HepG2 (cell line): Measurements from ENCODE around the gene TLR1. TPM values are rescaled to one million over a fixed set of nuclear protein-coding genes. Genes with fewer than 3 reads are reported as not detected.

ENCODE experiments used
- ATAC-seq: fragments of 200-7000 bp; cut with Tn5 transposase; 3 replicates; pipeline ENCODE4 v1.9.1; 2020; ENCODE audit warnings: mild to moderate bottlenecking, moderate library complexity
- BruUV-seq: library from RNA; stranded (reverse); fragments of 400-500 nt; replicated peaks from 2 replicates; lab custom pipeline; 2021; lab: Mats Ljungman, UMichigan
- CTCF ChIA-PET: fragments of 300-600 bp; formaldehyde crosslinking; extraction: SDS; loops from one replicate; lab custom pipeline; 2021; ENCODE audit warnings: low total read pairs, inconsistent platforms, low intra/inter-chr PET ratio; lab: Yijun Ruan, JAX
- POLR2A ChIA-PET: fragments of 350-600 bp; sonication (Branson Sonifier 250); formaldehyde crosslinking; loops from one replicate; lab custom pipeline; 2020; ENCODE audit warnings: antibody characterized with exemption, inconsistent platforms; lab: Yijun Ruan, JAX
- DNase-seq: peaks from one replicate; pipeline ENCODE4 v3.0.0-alpha.2; 2015; ENCODE audit warnings: low spot score
- FAIRE-seq: peaks from 3 replicates; lab custom pipeline; 2011; peaks lifted over from hg19 to GRCh38; lab: Jason Lieb, UNC
- H2AFZ ChIP-seq: one replicate; pipeline ENCODE4 v1.6.1; 2011; ENCODE audit warnings: low read length, inconsistent platforms
- H3K27ac ChIP-seq: fragments of 300-600 bp; 3 replicates; pipeline ENCODE4 v1.8.0; 2011; ENCODE audit warnings: mixed run types, mild to moderate bottlenecking, mixed read lengths, low read length, inconsistent platforms; ENCODE audit not compliant: insufficient read depth; ENCODE audit errors: extremely low read length
- H3K27me3 ChIP-seq, 2 experiments: fragments of 200-600 bp in 1 of 2; 2 replicates in 1 of 2; 3 replicates in 1 of 2; pipeline versions ENCODE4 v1.6.0 to v1.8.0; 2011; ENCODE audit warnings: low read length in 2 of 2, mild to moderate bottlenecking in 2 of 2, moderate library complexity in 2 of 2, inconsistent platforms in 1 of 2; ENCODE audit not compliant: insufficient read depth in 2 of 2, control insufficient read depth in 1 of 2
- H3K36me3 ChIP-seq, 2 experiments: fragments of 200-600 bp in 1 of 2; replicated peaks in 1 of 2; 2 replicates in 1 of 2; 3 replicates in 1 of 2; pipeline versions ENCODE4 v1.5.1 to v1.8.0; 2011; ENCODE audit warnings: low read length in 2 of 2, inconsistent platforms in 1 of 2; ENCODE audit not compliant: insufficient read depth in 2 of 2, control insufficient read depth in 1 of 2
- H3K4me1 ChIP-seq: 2 replicates; pipeline ENCODE4 v1.5.1; 2012; ENCODE audit warnings: low read length, inconsistent platforms; ENCODE audit not compliant: insufficient read depth
- H3K4me2 ChIP-seq: 2 replicates; pipeline ENCODE4 v1.6.0; 2011; ENCODE audit warnings: low read depth, low read length, inconsistent platforms
- H3K4me3 ChIP-seq, 3 experiments: fragments of 200-600 bp in 1 of 3; sonication (generic), shearing (Covaris generic) in 1 of 3; replicated peaks in 1 of 3; 2 replicates each; pipeline ENCODE4 v1.5.1; 2011 to 2016; ENCODE audit warnings: low read length in 3 of 3, inconsistent platforms in 2 of 3, low read depth in 2 of 3, mild to moderate bottlenecking in 2 of 3, control low read depth in 1 of 3, mixed read lengths in 1 of 3; ENCODE audit not compliant: insufficient read depth in 1 of 3
- H3K79me2 ChIP-seq: one replicate; pipeline ENCODE4 v1.6.1; 2011; ENCODE audit warnings: low read length, inconsistent platforms; ENCODE audit not compliant: insufficient read depth
- H3K9ac ChIP-seq: 2 replicates; pipeline ENCODE4 v1.6.0; 2011; ENCODE audit warnings: mild to moderate bottlenecking, low read depth, low read length, inconsistent platforms; ENCODE audit not compliant: insufficient read depth
- H3K9me3 ChIP-seq: 2 replicates; pipeline ENCODE4 v1.5.1; 2012; ENCODE audit warnings: mild to moderate bottlenecking, low read length
- H4K20me1 ChIP-seq: 2 replicates; pipeline ENCODE4 v1.6.0; 2011; ENCODE audit warnings: inconsistent platforms, mild to moderate bottlenecking, low read length, moderate library complexity; ENCODE audit not compliant: insufficient read depth
- AHR ChIP-seq: IDR thresholded peaks from 2 replicates; pipeline ENCODE4 v1.6.1; 2018; ENCODE audit warnings: missing genetic modification reagents, missing compliant biosample characterization
- ETV6 ChIP-seq: sonication (generic); formaldehyde crosslinking; conservative IDR thresholded peaks from 2 replicates; pipeline ENCODE4 v1.4.0; 2020; ENCODE audit warnings: missing genetic modification reagents
- FOXO4 ChIP-seq: sonication (generic); formaldehyde crosslinking; conservative IDR thresholded peaks from 2 replicates; pipeline ENCODE4 v1.8.1; 2023; ENCODE audit warnings: missing genetic modification reagents
- GMEB2 ChIP-seq: IDR thresholded peaks from 2 replicates; pipeline ENCODE4 v1.6.1; 2016; ENCODE audit warnings: missing biosample characterization, missing genetic modification reagents, low read depth
- NFKB2 ChIP-seq: sonication (generic); formaldehyde crosslinking; IDR thresholded peaks from 2 replicates; pipeline ENCODE4 v1.4.0; 2020; ENCODE audit warnings: missing genetic modification reagents, borderline replicate concordance
- POLR2G ChIP-seq: fragments of 200-400 bp; formaldehyde crosslinking; IDR thresholded peaks from 2 replicates; pipeline ENCODE4 v1.6.1; 2018; ENCODE audit warnings: mild to moderate bottlenecking, low read depth, low read length, moderate library complexity
- PTBP1 ChIP-seq: fragments of 200-400 bp; formaldehyde crosslinking; IDR thresholded peaks from 2 replicates; pipeline ENCODE4 v1.6.1; 2018; ENCODE audit warnings: low read length, low read depth; ENCODE audit not compliant: poor library complexity, severe bottlenecking
- SIN3B ChIP-seq: fragments of 150-350 bp; IDR thresholded peaks from 2 replicates; pipeline ENCODE4 v1.6.1; 2014; ENCODE audit warnings: low read length
- TARDBP ChIP-seq: sonication (generic); formaldehyde crosslinking; IDR thresholded peaks from 2 replicates; pipeline ENCODE4 v1.8.0; 2022; ENCODE audit warnings: mild to moderate bottlenecking, missing genetic modification reagents
- ZNF510 ChIP-seq: sonication (generic); formaldehyde crosslinking; IDR thresholded peaks from 2 replicates; pipeline ENCODE4 v1.4.0; 2020; ENCODE audit warnings: low read depth, mild to moderate bottlenecking, missing genetic modification reagents
- WGBS: methylation state at CpG from one replicate; pipeline ENCODE4 v1.1.6; 2017; ENCODE audit warnings: low lambda C conversion rate; 5-methylcytosine and 5-hydroxymethylcytosine counted together
- in situ Hi-C: cut with HindIII; loops from 2 replicates; pipeline ENCODE4 v1.10.0; 2017; ENCODE audit warnings: low pct_unique_long_range_greater_than_20kb; ENCODE audit not compliant: extremely low pct_ligation_motif_present
- intact Hi-C: fragments of 100-400 bp; cut with micrococcal nuclease; formaldehyde crosslinking; loops from one replicate; pipeline ENCODE4 v1.10.0; 2022; ENCODE audit not compliant: unreplicated experiment
- polyA plus RNA-seq, 8 experiments: library from polyadenylated mRNA; depleted of rRNA in 3 of 8; stranded (reverse) in 7 of 8; unstranded in 1 of 8; fragments of >200 nt; fragmentation: Illumina TruSeq in 4 of 8; extraction: Trizol in 4 of 8; gene quantifications; 2 replicates each; pipeline versions ENCODE4 v1.2.1 to v1.2.3, GENCODE V29; 2011 to 2016; ENCODE audit warnings: low read depth in 4 of 8, missing spikeins in 1 of 8, mixed read lengths in 1 of 8; ENCODE audit not compliant: insufficient read depth in 1 of 8
- total RNA-seq, 5 experiments: library from RNA; depleted of rRNA; stranded (reverse); fragments of >200 nt; fragmentation: Illumina TruSeq; extraction: Trizol; gene quantifications; 2 replicates each; pipeline ENCODE4 v1.2.3, GENCODE V29; 2016; ENCODE audit warnings: low read depth in 1 of 5

The TLR1 gene
- total and polyA plus RNA-seq, 2 of the 13 experiments (the other 11 are each of a cell fraction or from before 2014, with no cell fraction given), result 0.08 to 0.11 TPM

GRCh38 chr4:38818441-38818976 is 13.9 kb upstream of the TLR1 start:
- Histone ChIP-seq H3K4me3 (no peak overlapping the region), H3K27ac (no peak overlapping the region), H3K36me3 (no peaks in the 10 kb centered on the region), H2AFZ (no peak overlapping the region), H4K20me1 (no peaks in the 10 kb centered on the region), H3K9me3 (no peaks in the 10 kb centered on the region), H3K79me2 (no peaks in the 10 kb centered on the region), H3K9ac (no peak overlapping the region), H3K4me2 (no peak overlapping the region), H3K4me1 (no peaks in the 10 kb centered on the region; the same call in 1 of the 2 replicates), H3K27me3 (no peaks in the 10 kb centered on the region)
- 28% methylated on average over 5 of the region's 5 CpGs for WGBS
- no TSS peak for BruUV-seq
- in situ Hi-C loops, result no loop called here
- ChIA-PET POLR2A (no interaction called here), CTCF (no interaction called here)
- intact Hi-C loops, result no loop called here
- no peak for FAIRE-seq
- peak; percentile 10 for DNase-seq
- no peak for TF ChIP-seq PTBP1
- TF ChIP-seq NFKB2, result no peak
- no peak for TF ChIP-seq POLR2G
- TF ChIP-seq ETV6 (CRISPR knock-in tag), result no peak
- TF ChIP-seq ZNF510 (CRISPR knock-in tag), result no peak
- TF ChIP-seq SIN3B, result no peak
- TF ChIP-seq TARDBP (CRISPR knock-in tag), result no peak
- no peak for TF ChIP-seq AHR (CRISPR knock-in tag)
- no peak for TF ChIP-seq GMEB2 (CRISPR knock-in tag)
- TF ChIP-seq FOXO4, result no peak
- no peak for ATAC-seq
